Smooth muscle cell (in vitro differentiated cells): ENCODE measurements around the gene ACSS1. TPM values are rescaled to one million over a fixed set of nuclear protein-coding genes. Genes with fewer than 3 reads are reported as not detected.

ENCODE experiments used
- DNase-seq: peaks from one replicate; lab custom pipeline; 2025; ENCODE audit not compliant: unreplicated experiment; lab: John Stamatoyannopoulos, UW
- H2AFZ ChIP-seq: fragments of 200-600 bp; sonication (generic); 2 replicates; pipeline ENCODE4 v1.6.0; 2016; ENCODE audit warnings: antibody characterized with exemption, low read depth, mild to moderate bottlenecking
- H3F3A ChIP-seq: fragments of 200-600 bp; sonication (generic); 2 replicates; pipeline ENCODE4 v1.6.0; 2017; ENCODE audit warnings: antibody characterized with exemption, low read depth
- H3K27ac ChIP-seq: fragments of 200-600 bp; sonication (generic); 2 replicates; pipeline ENCODE4 v1.5.1; 2016; ENCODE audit warnings: low read depth, mild to moderate bottlenecking
- H3K27me3 ChIP-seq: fragments of 200-600 bp; sonication (generic); 2 replicates; pipeline ENCODE4 v1.6.1; 2016; ENCODE audit warnings: low read depth, mild to moderate bottlenecking
- H3K36me3 ChIP-seq: fragments of 200-600 bp; sonication (generic); 2 replicates; pipeline ENCODE4 v1.5.1; 2016; ENCODE audit warnings: low read depth
- H3K4me1 ChIP-seq: fragments of 200-600 bp; sonication (generic); 2 replicates; pipeline ENCODE4 v1.5.1; 2016; ENCODE audit warnings: low read depth
- H3K4me2 ChIP-seq: fragments of 200-600 bp; sonication (generic); 2 replicates; pipeline ENCODE4 v1.6.0; 2016; ENCODE audit warnings: mild to moderate bottlenecking
- H3K4me3 ChIP-seq: fragments of 200-600 bp; sonication (generic); 2 replicates; pipeline ENCODE4 v1.5.1; 2016; ENCODE audit warnings: mild to moderate bottlenecking
- H3K79me2 ChIP-seq: fragments of 200-600 bp; sonication (generic); 2 replicates; pipeline ENCODE4 v1.6.0; 2016; ENCODE audit warnings: low read depth, mild to moderate bottlenecking
- H3K9ac ChIP-seq: fragments of 200-600 bp; sonication (generic); 2 replicates; pipeline ENCODE4 v1.6.0; 2016; ENCODE audit warnings: low read depth
- H3K9me3 ChIP-seq: fragments of 200-600 bp; sonication (generic); replicated peaks from 2 replicates; pipeline ENCODE4 v1.5.1; 2016; ENCODE audit warnings: low read depth
- H4K20me1 ChIP-seq: fragments of 200-600 bp; sonication (generic); 2 replicates; pipeline ENCODE4 v1.6.0; 2016; ENCODE audit warnings: low read depth
- CTCF ChIP-seq: fragments of 200-600 bp; sonication (generic); IDR thresholded peaks from 2 replicates; pipeline ENCODE4 v1.5.1; 2017; ENCODE audit warnings: borderline replicate concordance, mild to moderate bottlenecking, antibody characterized with exemption; ENCODE audit not compliant: insufficient read depth, poor library complexity, severe bottlenecking
- WGBS: methylation state at CpG from one replicate; pipeline ENCODE4 v1.1.7; 2016; ENCODE audit warnings: low lambda C conversion rate; 5-methylcytosine and 5-hydroxymethylcytosine counted together
- polyA plus RNA-seq: library from polyadenylated mRNA; unstranded; fragments of >200 nt; fragmentation: Nextera tagmentation; extraction: Ambion mirVana; gene quantifications from 2 replicates; pipeline ENCODE4 v1.2.1, GENCODE V29; 2016
- total RNA-seq: library from RNA; depleted of rRNA; stranded (reverse); fragments of >200 nt; gene quantifications from 2 replicates; pipeline ENCODE4 v1.2.3, GENCODE V29; 2014

Gene ACSS1
- total and polyA plus RNA-seq, 2 experiments from 2014 or later = 2.4 to 2.8 TPM

GRCh38 chr20:25081065-25081729, 23.3 kb upstream of the ACSS1 start:
- Histone ChIP-seq H3K4me3 (no peak overlapping the region), H3K4me1 (peaks cover 5% of the 10 kb centered on the region), H3K27me3 (peaks cover 100% of the 10 kb centered on the region), H3F3A (no peaks in the 10 kb centered on the region), H3K36me3 (no peaks in the 10 kb centered on the region), H3K9me3 (no peaks in the 10 kb centered on the region), H3K4me2 (no peak overlapping the region), H3K27ac (no peak overlapping the region), H3K79me2 (no peaks in the 10 kb centered on the region), H2AFZ (no peak overlapping the region), H3K9ac (no peak overlapping the region), H4K20me1 (no peaks in the 10 kb centered on the region)
- no peak for TF ChIP-seq CTCF
- DNase-seq = no peak
- WGBS = 4% methylated on average over 54 of the region's 54 CpGs

- no peak overlapping the region for H2AFZ ChIP-seq
- H3K9ac ChIP-seq = no peak overlapping the region
- H3K4me3 ChIP-seq = no peak overlapping the region
- H3K27me3 ChIP-seq = peaks cover 100% of the 10 kb centered on the region
- H4K20me1 ChIP-seq = no peaks in the 10 kb centered on the region
- no peak for TF ChIP-seq CTCF
- H3K9me3 ChIP-seq = no peaks in the 10 kb centered on the region
- H3K4me2 ChIP-seq = no peak overlapping the region
- H3K79me2 ChIP-seq = no peaks in the 10 kb centered on the region
- WGBS = 80% methylated on average over 4 of the region's 4 CpGs
- H3K36me3 ChIP-seq = no peaks in the 10 kb centered on the region
- no peak overlapping the region for H3K27ac ChIP-seq
- H3K4me1 ChIP-seq = peaks cover 5% of the 10 kb centered on the region
- no peaks in the 10 kb centered on the region for H3F3A ChIP-seq
- DNase-seq = no peak
These were observed 21.2 kb upstream of the ACSS1 start for GRCh38 chr20:25079171-25079570.

GRCh38 chr20:25078662-25079061, 20.7 kb upstream of the ACSS1 start:
- H3K27me3 ChIP-seq = peaks cover 98% of the 10 kb centered on the region
- TF ChIP-seq CTCF = no peak
- H3K4me2 ChIP-seq = no peak overlapping the region
- no peaks in the 10 kb centered on the region for H4K20me1 ChIP-seq
- H3K36me3 ChIP-seq = no peaks in the 10 kb centered on the region
- H3K79me2 ChIP-seq = no peaks in the 10 kb centered on the region
- 84% methylated on average over 8 of the region's 8 CpGs for WGBS
- H3K9me3 ChIP-seq = no peaks in the 10 kb centered on the region
- no peak overlapping the region for H3K9ac ChIP-seq
- H2AFZ ChIP-seq = no peak overlapping the region
- no peak overlapping the region for H3K4me3 ChIP-seq
- H3F3A ChIP-seq = no peaks in the 10 kb centered on the region
- DNase-seq = no peak
- H3K4me1 ChIP-seq = no peaks in the 10 kb centered on the region
- no peak overlapping the region for H3K27ac ChIP-seq

GRCh38 chr20:25077610-25078169, 19.8 kb upstream of the ACSS1 start:
- H3K79me2 ChIP-seq = no peaks in the 10 kb centered on the region
- H3K36me3 ChIP-seq = no peaks in the 10 kb centered on the region
- no peaks in the 10 kb centered on the region for H4K20me1 ChIP-seq
- WGBS = 15% methylated on average over 38 of the region's 38 CpGs
- H3K9ac ChIP-seq = no peak overlapping the region
- peaks cover 91% of the 10 kb centered on the region for H3K27me3 ChIP-seq
- H3K4me3 ChIP-seq = peak overlapping the region; percentile 21
- no peaks in the 10 kb centered on the region for H3K4me1 ChIP-seq
- H3K4me2 ChIP-seq = peak overlapping the region; percentile 79
- no peak overlapping the region for H2AFZ ChIP-seq
- H3F3A ChIP-seq = no peaks in the 10 kb centered on the region
- TF ChIP-seq CTCF = no peak
- no peak for DNase-seq
- no peak overlapping the region for H3K27ac ChIP-seq
- no peaks in the 10 kb centered on the region for H3K9me3 ChIP-seq
